IMR-90 (cell line): ENCODE data around the gene KLHL40. TPM values are rescaled to one million over a fixed set of nuclear protein-coding genes. Genes with fewer than 3 reads are reported as not detected.

Experiments
- ATAC-seq: fragments of 200-7000 bp; cut with Tn5 transposase; 2 replicates; pipeline ENCODE4 v1.9.1; 2020; ENCODE audit warnings: low read depth, mild to moderate bottlenecking, moderate library complexity
- BruUV-seq: library from RNA; stranded (reverse); fragments of 400-500 nt; replicated peaks from 2 replicates; lab custom pipeline; 2021; lab: Mats Ljungman, UMichigan
- CTCF ChIA-PET: fragments of 300-600 bp; formaldehyde crosslinking; extraction: SDS; loops from one replicate; lab custom pipeline; 2021; ENCODE audit warnings: antibody characterized with exemption; lab: Yijun Ruan, JAX
- POLR2A ChIA-PET: fragments of 300-600 bp; sonication (Branson Sonifier 250); formaldehyde crosslinking; loops from one replicate; lab custom pipeline; 2022; ENCODE audit warnings: antibody characterized with exemption; ENCODE audit not compliant: unreplicated experiment; lab: Charles Lee
- DNase-seq: peaks from one replicate; pipeline ENCODE4 v3.0.0; 2013
- H2AFZ ChIP-seq: replicated peaks from 2 replicates; pipeline ENCODE3; 2013; ENCODE audit warnings: low read length, mild to moderate bottlenecking; ENCODE audit not compliant: poor library complexity
- H2AK5ac ChIP-seq: 2 replicates; pipeline ENCODE4 v1.6.1; 2013; ENCODE audit warnings: low read depth, low read length, inconsistent platforms
- H2AK9ac ChIP-seq: replicated peaks from 2 replicates; pipeline ENCODE3; 2013; ENCODE audit warnings: mild to moderate bottlenecking, low read depth, low read length, moderate library complexity; ENCODE audit not compliant: poor library complexity
- H2BK120ac ChIP-seq: 2 replicates; pipeline ENCODE4 v1.6.1; 2013; ENCODE audit warnings: low read depth, low read length, inconsistent platforms
- H2BK15ac ChIP-seq: 3 replicates; pipeline ENCODE4 v1.6.1; 2013; ENCODE audit warnings: low read depth, low read length, inconsistent platforms
- H2BK20ac ChIP-seq: 2 replicates; pipeline ENCODE4 v1.6.1; 2013; ENCODE audit warnings: low read depth, mild to moderate bottlenecking, inconsistent platforms, low read length, moderate library complexity
- H2BK5ac ChIP-seq: 2 replicates; pipeline ENCODE4 v1.6.1; 2013; ENCODE audit warnings: mild to moderate bottlenecking, low read depth, low read length, inconsistent platforms; ENCODE audit not compliant: poor library complexity, severe bottlenecking
- H3K14ac ChIP-seq: replicated peaks from 2 replicates; pipeline ENCODE4 v1.6.1; 2013; ENCODE audit warnings: low read depth, low read length, inconsistent platforms
- H3K18ac ChIP-seq: 2 replicates; pipeline ENCODE4 v1.6.1; 2013; ENCODE audit warnings: low read depth, low read length, control low read depth
- H3K23ac ChIP-seq: 2 replicates; pipeline ENCODE4 v1.6.1; 2013; ENCODE audit warnings: low read depth, low read length, inconsistent platforms
- H3K27ac ChIP-seq: 2 replicates; pipeline ENCODE4 v1.5.1; 2013; ENCODE audit warnings: mild to moderate bottlenecking, control low read depth, low read length; ENCODE audit not compliant: insufficient read depth
- H3K27me3 ChIP-seq: 2 replicates; pipeline ENCODE4 v1.6.1; 2013; ENCODE audit warnings: low read length; ENCODE audit not compliant: control insufficient read depth, insufficient read depth
- H3K36me3 ChIP-seq: 2 replicates; pipeline ENCODE4 v1.6.1; 2013; ENCODE audit warnings: low read length, mixed read lengths; ENCODE audit not compliant: control insufficient read depth, insufficient read depth
- H3K4ac ChIP-seq: 2 replicates; pipeline ENCODE4 v1.6.1; 2013; ENCODE audit warnings: low read depth, low read length, inconsistent platforms
- H3K4me1 ChIP-seq: 2 replicates; pipeline ENCODE4 v1.6.1; 2013; ENCODE audit warnings: low read length, mixed read lengths; ENCODE audit not compliant: control insufficient read depth, insufficient read depth
- H3K4me2 ChIP-seq: 2 replicates; pipeline ENCODE4 v1.6.1; 2013; ENCODE audit warnings: low read depth, mild to moderate bottlenecking, control low read depth, low read length, moderate library complexity
- H3K4me3 ChIP-seq: 2 replicates; pipeline ENCODE4 v1.5.1; 2013; ENCODE audit warnings: low read depth, mild to moderate bottlenecking, control low read depth, low read length, moderate library complexity; ENCODE audit not compliant: insufficient read depth
- H3K56ac ChIP-seq: 2 replicates; pipeline ENCODE4 v1.6.1; 2013; ENCODE audit warnings: low read length, inconsistent platforms; ENCODE audit not compliant: insufficient read depth; ENCODE audit errors: extremely low read depth
- H3K79me1 ChIP-seq, 2 experiments: 2 replicates each; pipeline ENCODE4 v1.6.1; 2013; ENCODE audit warnings: low read length in 2 of 2, inconsistent platforms in 1 of 2, low read depth in 1 of 2
- H3K9ac ChIP-seq: 2 replicates; pipeline ENCODE4 v1.6.1; 2013; ENCODE audit warnings: low read depth, low read length, control low read depth
- H3K9me1 ChIP-seq: 2 replicates; pipeline ENCODE4 v1.6.1; 2013; ENCODE audit warnings: low read length, inconsistent platforms; ENCODE audit not compliant: insufficient read depth
- H3K9me3 ChIP-seq: 2 replicates; pipeline ENCODE4 v1.6.1; 2013; ENCODE audit warnings: low read length; ENCODE audit not compliant: control insufficient read depth, insufficient read depth
- H4K20me1 ChIP-seq: 2 replicates; pipeline ENCODE4 v1.6.1; 2013; ENCODE audit warnings: low read length, inconsistent platforms; ENCODE audit not compliant: insufficient read depth
- H4K5ac ChIP-seq: 2 replicates; pipeline ENCODE4 v1.6.1; 2013; ENCODE audit warnings: mild to moderate bottlenecking, low read depth, low read length, control low read depth
- H4K8ac ChIP-seq, 2 experiments: 2 replicates each; pipeline ENCODE4 v1.6.1; 2013; ENCODE audit warnings: low read depth in 2 of 2, low read length in 2 of 2, control low read depth in 1 of 2, inconsistent platforms in 1 of 2
- H4K91ac ChIP-seq: 2 replicates; pipeline ENCODE4 v1.6.1; 2013; ENCODE audit warnings: low read depth, low read length, inconsistent platforms; ENCODE audit not compliant: insufficient read depth
- CTCF ChIP-seq: conservative IDR thresholded peaks from 2 replicates; pipeline ENCODE4 v1.5.1; 2012; ENCODE audit warnings: mild to moderate bottlenecking, low read depth, low read length, improper control_type of control experiment
- FOS ChIP-seq: fragments of 150-350 bp; IDR thresholded peaks from 2 replicates; pipeline ENCODE4 v1.6.1; 2016; ENCODE audit warnings: low read depth, low read length
- MXI1 ChIP-seq: IDR thresholded peaks from 2 replicates; pipeline ENCODE4 v1.6.1; 2012; ENCODE audit warnings: low read depth, mild to moderate bottlenecking, low read length, moderate library complexity, borderline replicate concordance
- NFE2L2 ChIP-seq: fragments of 150-350 bp; IDR thresholded peaks from 2 replicates; pipeline ENCODE4 v1.6.1; 2016; ENCODE audit warnings: low read depth, mild to moderate bottlenecking, low read length
- POLR2A ChIP-seq: IDR thresholded peaks from 2 replicates; pipeline ENCODE4 v1.6.1; 2012; ENCODE audit warnings: mild to moderate bottlenecking, low read depth, low read length
- RFX5 ChIP-seq: IDR thresholded peaks from 2 replicates; pipeline ENCODE4 v1.8.0; 2012; ENCODE audit warnings: low read depth, mild to moderate bottlenecking, low read length, moderate library complexity
- USF2 ChIP-seq: fragments of 150-350 bp; IDR thresholded peaks from 2 replicates; pipeline ENCODE4 v1.6.1; 2017; ENCODE audit warnings: mild to moderate bottlenecking, antibody characterized with exemption, low read length, low read depth
- WGBS, 2 experiments: methylation state at CpG; one replicate each; pipeline versions ENCODE4 v1.1.5 to v1.1.7; 2013; ENCODE audit warnings: missing lambda C conversion rate in 2 of 2; ENCODE audit not compliant: insufficient read length in 1 of 2; ENCODE audit errors: extremely low coverage in 2 of 2; 5-methylcytosine and 5-hydroxymethylcytosine counted together
- dilution Hi-C: fragments of 300-500 bp; cut with HindIII; formaldehyde crosslinking; loops from one replicate; pipeline ENCODE4 v1.14.3; 2018; ENCODE audit warnings: low sequenced_read_pairs; ENCODE audit not compliant: unreplicated experiment
- in situ Hi-C: fragments of 300-500 bp; cut with MboI; formaldehyde crosslinking; loops from 3 replicates; pipeline ENCODE4 v1.14.3; 2019; ENCODE audit warnings: low sequenced_read_pairs, inconsistent platforms, mixed read lengths
- intact Hi-C: fragments of 100-400 bp; cut with micrococcal nuclease; formaldehyde crosslinking; loops from 2 replicates; pipeline ENCODE4 v1.10.0; 2022
- polyA plus RNA-seq, 3 experiments: library from polyadenylated mRNA; depleted of rRNA; stranded (reverse); fragments of >200 nt; gene quantifications; 2 replicates each; pipeline ENCODE4 v1.2.3, GENCODE V29; 2012; ENCODE audit warnings: low replicate concordance in 1 of 3
- total RNA-seq: library from RNA; depleted of rRNA; stranded (reverse); fragments of >200 nt; gene quantifications from 2 replicates; pipeline ENCODE4 v1.2.3, GENCODE V29; 2012

Gene KLHL40
- total and polyA plus RNA-seq, 2 of the 4 experiments (the other 2 are of a cell fraction), result not detected

GRCh38 chr3:42659451-42660130 lies 25.7 kb upstream of the KLHL40 start:
- H4K5ac ChIP-seq, result no peak overlapping the region
- H3K79me1 ChIP-seq, result peaks cover 12 to 48% of the 10 kb centered on the region in 2 experiments
- no peak for ATAC-seq
- H4K20me1 ChIP-seq, result peaks cover 30% of the 10 kb centered on the region
- dilution Hi-C loops, result no loop called here
- BruUV-seq, result no TSS peak
- no peak overlapping the region for H2BK120ac ChIP-seq
- TF ChIP-seq CTCF (no peak), RFX5 (no peak), USF2 (no peak), FOS (no peak), MXI1 (no peak), POLR2A (no peak), NFE2L2 (no peak)
- no peak overlapping the region for H3K14ac ChIP-seq
- no peak overlapping the region for H2BK20ac ChIP-seq
- peaks cover 21% of the 10 kb centered on the region; the same call in 1 of the 2 replicates for H3K36me3 ChIP-seq
- no peak overlapping the region for H3K4me3 ChIP-seq
- H4K8ac ChIP-seq, result no peak overlapping the region
- no peak for DNase-seq
- no peak overlapping the region for H2BK5ac ChIP-seq
- no peak overlapping the region for H3K4me2 ChIP-seq
- H3K27me3 ChIP-seq, result no peaks in the 10 kb centered on the region
- no peak overlapping the region for H3K4ac ChIP-seq
- no peak overlapping the region for H2BK15ac ChIP-seq
- no peak overlapping the region for H4K91ac ChIP-seq
- H3K18ac ChIP-seq, result no peak overlapping the region
- in situ Hi-C loops, result no loop called here
- ChIA-PET CTCF (no interaction called here), POLR2A (no interaction called here)
- H3K27ac ChIP-seq, result no peak overlapping the region
- H2AK9ac ChIP-seq, result peak overlapping the region; percentile 1
- no peak overlapping the region for H3K56ac ChIP-seq
- peaks cover 31% of the 10 kb centered on the region for H3K9me1 ChIP-seq
- intact Hi-C loops, result loop anchor here (5.0 kb wide), 1 partner anchor 567 kb away; the partner anchor contains the start of gene TRAK1
- peak overlapping the region; percentile 9 for H2AFZ ChIP-seq
- no peaks in the 10 kb centered on the region for H3K9me3 ChIP-seq
- H2AK5ac ChIP-seq, result no peak overlapping the region
- H3K9ac ChIP-seq, result no peak overlapping the region
- H3K4me1 ChIP-seq, result peaks cover 13% of the 10 kb centered on the region
- 94% methylated on average over 9 of the region's 25 CpGs; no CpG with 5 or more reads in 1 of the 2 experiments for WGBS, 2 experiments
- H3K23ac ChIP-seq, result no peak overlapping the region
